HEK293 (cell line): ENCODE measurements around the gene SMCO4.
A peak's percentile ranks its signal among the peaks of the same experiment; 100 is the strongest.

Source experiments
- BCL11B ChIP-seq: fragments of 450-650 bp; formaldehyde crosslinking; IDR thresholded peaks from 2 replicates; pipeline ENCODE4 v1.5.1; 2016; ENCODE audit warnings: low read depth, missing biosample characterization, missing genetic modification characterization
- EGR2 ChIP-seq: fragments of 450-650 bp; formaldehyde crosslinking; IDR thresholded peaks from 2 replicates; pipeline ENCODE4 v1.5.1; 2016; ENCODE audit warnings: low read depth, missing biosample characterization, missing genetic modification characterization
- GLI2 ChIP-seq: fragments of 450-650 bp; formaldehyde crosslinking; IDR thresholded peaks from 2 replicates; pipeline ENCODE4; 2017; ENCODE audit warnings: missing biosample characterization, missing genetic modification characterization, low read depth, borderline replicate concordance
- HOXA7 ChIP-seq: sonication (generic); formaldehyde crosslinking; IDR thresholded peaks from 2 replicates; pipeline ENCODE4 v1.8.1; 2022; ENCODE audit warnings: missing genetic modification reagents, borderline replicate concordance
- HOXC10 ChIP-seq: sonication (generic); formaldehyde crosslinking; IDR thresholded peaks from 2 replicates; pipeline ENCODE4 v1.8.1; 2023; ENCODE audit warnings: mild to moderate bottlenecking, missing genetic modification reagents
- SCRT1 ChIP-seq: fragments of 450-650 bp; formaldehyde crosslinking; IDR thresholded peaks from 2 replicates; pipeline ENCODE4 v1.5.1; 2016; ENCODE audit warnings: missing biosample characterization, missing genetic modification characterization, borderline replicate concordance
- SCRT2 ChIP-seq: fragments of 450-650 bp; formaldehyde crosslinking; IDR thresholded peaks from 2 replicates; pipeline ENCODE4 v1.5.1; 2016; ENCODE audit warnings: missing biosample characterization, missing genetic modification characterization
- SP7 ChIP-seq: fragments of 450-650 bp; formaldehyde crosslinking; IDR thresholded peaks from 2 replicates; pipeline ENCODE4 v1.5.1; 2016; ENCODE audit warnings: missing biosample characterization, missing genetic modification characterization
- YY1 ChIP-seq: fragments of 450-650 bp; formaldehyde crosslinking; IDR thresholded peaks from 2 replicates; pipeline ENCODE4 v1.5.1; 2018; ENCODE audit warnings: missing biosample characterization, missing genetic modification characterization
- YY2 ChIP-seq: fragments of 450-650 bp; formaldehyde crosslinking; IDR thresholded peaks from 2 replicates; pipeline ENCODE4 v1.5.1; 2016; ENCODE audit warnings: missing biosample characterization, missing genetic modification characterization
- ZFP69B ChIP-seq: fragments of 450-650 bp; formaldehyde crosslinking; IDR thresholded peaks from 2 replicates; pipeline ENCODE4 v1.5.1; 2016; ENCODE audit warnings: missing biosample characterization, missing genetic modification characterization
- ZNF169 ChIP-seq: fragments of 450-650 bp; formaldehyde crosslinking; IDR thresholded peaks from 2 replicates; pipeline ENCODE4 v1.5.1; 2016; ENCODE audit warnings: missing biosample characterization, missing genetic modification characterization
- ZNF174 ChIP-seq: fragments of 450-650 bp; formaldehyde crosslinking; IDR thresholded peaks from 2 replicates; pipeline ENCODE4 v1.5.0; 2017; ENCODE audit warnings: missing biosample characterization, mild to moderate bottlenecking, missing genetic modification characterization
- ZNF175 ChIP-seq: fragments of 450-650 bp; formaldehyde crosslinking; IDR thresholded peaks from 2 replicates; pipeline ENCODE4 v1.5.1; 2016; ENCODE audit warnings: missing biosample characterization, missing genetic modification characterization
- ZNF239 ChIP-seq: fragments of 450-650 bp; formaldehyde crosslinking; IDR thresholded peaks from 2 replicates; pipeline ENCODE4 v1.5.1; 2016; ENCODE audit warnings: missing biosample characterization, missing genetic modification characterization
- ZNF311 ChIP-seq: fragments of 450-650 bp; formaldehyde crosslinking; IDR thresholded peaks from 2 replicates; pipeline ENCODE4 v1.5.1; 2017; ENCODE audit warnings: missing biosample characterization, missing genetic modification characterization, borderline replicate concordance
- ZNF350 ChIP-seq: fragments of 450-650 bp; formaldehyde crosslinking; IDR thresholded peaks from 2 replicates; pipeline ENCODE4 v1.5.0; 2017; ENCODE audit warnings: missing biosample characterization, mild to moderate bottlenecking, missing genetic modification characterization
- ZNF558 ChIP-seq: fragments of 450-650 bp; formaldehyde crosslinking; IDR thresholded peaks from 2 replicates; pipeline ENCODE4 v1.5.1; 2016; ENCODE audit warnings: missing biosample characterization, missing genetic modification characterization
- ZNF560 ChIP-seq: fragments of 450-650 bp; formaldehyde crosslinking; IDR thresholded peaks from 2 replicates; pipeline ENCODE4 v1.5.1; 2017; ENCODE audit warnings: missing biosample characterization, missing genetic modification characterization, borderline replicate concordance
- ZNF624 ChIP-seq: fragments of 450-650 bp; formaldehyde crosslinking; IDR thresholded peaks from 2 replicates; pipeline ENCODE4 v1.5.1; 2017; ENCODE audit warnings: missing biosample characterization, missing genetic modification characterization
- ZNF670 ChIP-seq: fragments of 450-650 bp; formaldehyde crosslinking; IDR thresholded peaks from 2 replicates; pipeline ENCODE4 v1.5.1; 2016; ENCODE audit warnings: missing biosample characterization, missing genetic modification characterization, low read depth
- ZNF677 ChIP-seq: fragments of 450-650 bp; IDR thresholded peaks from 2 replicates; pipeline ENCODE4 v1.5.0; 2018; ENCODE audit warnings: missing biosample characterization, mild to moderate bottlenecking, missing genetic modification characterization, moderate library complexity
- ZNF747 ChIP-seq: fragments of 450-650 bp; formaldehyde crosslinking; IDR thresholded peaks from 2 replicates; pipeline ENCODE4 v1.5.1; 2016; ENCODE audit warnings: missing biosample characterization, missing genetic modification characterization
- ZSCAN16 ChIP-seq: fragments of 450-650 bp; formaldehyde crosslinking; IDR thresholded peaks from 2 replicates; pipeline ENCODE4 v1.5.1; 2016; ENCODE audit warnings: missing biosample characterization, missing genetic modification characterization
- ZXDB ChIP-seq: fragments of 450-650 bp; formaldehyde crosslinking; IDR thresholded peaks from 2 replicates; pipeline ENCODE4 v1.5.1; 2016; ENCODE audit warnings: missing biosample characterization, missing genetic modification characterization
- TF ChIP-seq, protein P1 (sequence below): fragments of 450-650 bp; formaldehyde crosslinking; IDR thresholded peaks from 2 replicates; pipeline ENCODE4 v1.5.1; 2017; ENCODE audit warnings: missing biosample characterization, missing genetic modification characterization
- TF ChIP-seq, protein P2 (sequence below): fragments of 450-650 bp; formaldehyde crosslinking; IDR thresholded peaks from 2 replicates; pipeline ENCODE4 v1.5.1; 2016; ENCODE audit warnings: missing biosample characterization, missing genetic modification characterization
- TF ChIP-seq, protein P3 (sequence below): fragments of 450-650 bp; formaldehyde crosslinking; optimal IDR thresholded peaks from 2 replicates; pipeline ENCODE3; 2016; ENCODE audit warnings: missing biosample characterization, mild to moderate bottlenecking, missing genetic modification characterization
- TF ChIP-seq, protein P4 (sequence below): fragments of 450-650 bp; formaldehyde crosslinking; IDR thresholded peaks from 2 replicates; pipeline ENCODE4 v1.5.1; 2016; ENCODE audit warnings: missing biosample characterization, missing genetic modification characterization, borderline replicate concordance
- TF ChIP-seq, protein P5 (sequence below): fragments of 450-650 bp; formaldehyde crosslinking; IDR thresholded peaks from 2 replicates; pipeline ENCODE4 v1.5.1; 2016; ENCODE audit warnings: missing biosample characterization, missing genetic modification characterization

The SMCO4 gene

GRCh38 chr11:93541884-93542810, 1.0 kb downstream of the SMCO4 start (continued):
- TF ChIP-seq HOXA7 = no peak
- TF ChIP-seq YY2 (tag by site-specific recombination) = no peak
- TF ChIP-seq ZNF624 (tag by site-specific recombination) = no peak
- TF ChIP-seq, protein P1, sequence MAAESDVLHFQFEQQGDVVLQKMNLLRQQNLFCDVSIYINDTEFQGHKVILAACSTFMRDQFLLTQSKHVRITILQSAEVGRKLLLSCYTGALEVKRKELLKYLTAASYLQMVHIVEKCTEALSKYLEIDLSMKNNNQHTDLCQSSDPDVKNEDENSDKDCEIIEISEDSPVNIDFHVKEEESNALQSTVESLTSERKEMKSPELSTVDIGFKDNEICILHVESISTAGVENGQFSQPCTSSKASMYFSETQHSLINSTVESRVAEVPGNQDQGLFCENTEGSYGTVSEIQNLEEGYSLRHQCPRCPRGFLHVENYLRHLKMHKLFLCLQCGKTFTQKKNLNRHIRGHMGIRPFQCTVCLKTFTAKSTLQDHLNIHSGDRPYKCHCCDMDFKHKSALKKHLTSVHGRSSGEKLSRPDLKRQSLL (tag by site-specific recombination) = no peak
- TF ChIP-seq HOXC10 (CRISPR knock-in tag) = no peak
- no peak for TF ChIP-seq SP7 (tag by site-specific recombination)
- TF ChIP-seq ZNF175 (tag by site-specific recombination) = no peak
- TF ChIP-seq ZNF558 (tag by site-specific recombination) = no peak
- peak; percentile 78 for TF ChIP-seq SCRT2 (tag by site-specific recombination)
- no peak for TF ChIP-seq ZNF311 (tag by site-specific recombination)
- TF ChIP-seq GLI2 (tag by site-specific recombination) = no peak
- TF ChIP-seq ZNF239 (tag by site-specific recombination) = no peak
- no peak for TF ChIP-seq ZNF350 (tag by site-specific recombination)
- TF ChIP-seq ZNF677 (tag by site-specific recombination) = no peak
- no peak for TF ChIP-seq SCRT1 (tag by site-specific recombination)
- TF ChIP-seq ZNF670 = no peak
- no peak for TF ChIP-seq ZNF747 (tag by site-specific recombination)
- TF ChIP-seq, protein P2, sequence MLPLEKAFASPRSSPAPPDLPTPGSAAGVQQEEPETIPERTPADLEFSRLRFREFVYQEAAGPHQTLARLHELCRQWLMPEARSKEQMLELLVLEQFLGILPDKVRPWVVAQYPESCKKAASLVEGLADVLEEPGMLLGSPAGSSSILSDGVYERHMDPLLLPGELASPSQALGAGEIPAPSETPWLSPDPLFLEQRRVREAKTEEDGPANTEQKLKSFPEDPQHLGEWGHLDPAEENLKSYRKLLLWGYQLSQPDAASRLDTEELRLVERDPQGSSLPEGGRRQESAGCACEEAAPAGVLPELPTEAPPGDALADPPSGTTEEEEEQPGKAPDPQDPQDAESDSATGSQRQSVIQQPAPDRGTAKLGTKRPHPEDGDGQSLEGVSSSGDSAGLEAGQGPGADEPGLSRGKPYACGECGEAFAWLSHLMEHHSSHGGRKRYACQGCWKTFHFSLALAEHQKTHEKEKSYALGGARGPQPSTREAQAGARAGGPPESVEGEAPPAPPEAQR (tag by site-specific recombination) = no peak
- TF ChIP-seq, protein P3, sequence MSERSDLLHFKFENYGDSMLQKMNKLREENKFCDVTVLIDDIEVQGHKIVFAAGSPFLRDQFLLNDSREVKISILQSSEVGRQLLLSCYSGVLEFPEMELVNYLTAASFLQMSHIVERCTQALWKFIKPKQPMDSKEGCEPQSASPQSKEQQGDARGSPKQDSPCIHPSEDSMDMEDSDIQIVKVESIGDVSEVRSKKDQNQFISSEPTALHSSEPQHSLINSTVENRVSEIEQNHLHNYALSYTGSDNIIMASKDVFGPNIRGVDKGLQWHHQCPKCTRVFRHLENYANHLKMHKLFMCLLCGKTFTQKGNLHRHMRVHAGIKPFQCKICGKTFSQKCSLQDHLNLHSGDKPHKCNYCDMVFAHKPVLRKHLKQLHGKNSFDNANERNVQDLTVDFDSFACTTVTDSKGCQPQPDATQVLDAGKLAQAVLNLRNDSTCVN (tag by site-specific recombination) = no peak
- TF ChIP-seq, protein P4, sequence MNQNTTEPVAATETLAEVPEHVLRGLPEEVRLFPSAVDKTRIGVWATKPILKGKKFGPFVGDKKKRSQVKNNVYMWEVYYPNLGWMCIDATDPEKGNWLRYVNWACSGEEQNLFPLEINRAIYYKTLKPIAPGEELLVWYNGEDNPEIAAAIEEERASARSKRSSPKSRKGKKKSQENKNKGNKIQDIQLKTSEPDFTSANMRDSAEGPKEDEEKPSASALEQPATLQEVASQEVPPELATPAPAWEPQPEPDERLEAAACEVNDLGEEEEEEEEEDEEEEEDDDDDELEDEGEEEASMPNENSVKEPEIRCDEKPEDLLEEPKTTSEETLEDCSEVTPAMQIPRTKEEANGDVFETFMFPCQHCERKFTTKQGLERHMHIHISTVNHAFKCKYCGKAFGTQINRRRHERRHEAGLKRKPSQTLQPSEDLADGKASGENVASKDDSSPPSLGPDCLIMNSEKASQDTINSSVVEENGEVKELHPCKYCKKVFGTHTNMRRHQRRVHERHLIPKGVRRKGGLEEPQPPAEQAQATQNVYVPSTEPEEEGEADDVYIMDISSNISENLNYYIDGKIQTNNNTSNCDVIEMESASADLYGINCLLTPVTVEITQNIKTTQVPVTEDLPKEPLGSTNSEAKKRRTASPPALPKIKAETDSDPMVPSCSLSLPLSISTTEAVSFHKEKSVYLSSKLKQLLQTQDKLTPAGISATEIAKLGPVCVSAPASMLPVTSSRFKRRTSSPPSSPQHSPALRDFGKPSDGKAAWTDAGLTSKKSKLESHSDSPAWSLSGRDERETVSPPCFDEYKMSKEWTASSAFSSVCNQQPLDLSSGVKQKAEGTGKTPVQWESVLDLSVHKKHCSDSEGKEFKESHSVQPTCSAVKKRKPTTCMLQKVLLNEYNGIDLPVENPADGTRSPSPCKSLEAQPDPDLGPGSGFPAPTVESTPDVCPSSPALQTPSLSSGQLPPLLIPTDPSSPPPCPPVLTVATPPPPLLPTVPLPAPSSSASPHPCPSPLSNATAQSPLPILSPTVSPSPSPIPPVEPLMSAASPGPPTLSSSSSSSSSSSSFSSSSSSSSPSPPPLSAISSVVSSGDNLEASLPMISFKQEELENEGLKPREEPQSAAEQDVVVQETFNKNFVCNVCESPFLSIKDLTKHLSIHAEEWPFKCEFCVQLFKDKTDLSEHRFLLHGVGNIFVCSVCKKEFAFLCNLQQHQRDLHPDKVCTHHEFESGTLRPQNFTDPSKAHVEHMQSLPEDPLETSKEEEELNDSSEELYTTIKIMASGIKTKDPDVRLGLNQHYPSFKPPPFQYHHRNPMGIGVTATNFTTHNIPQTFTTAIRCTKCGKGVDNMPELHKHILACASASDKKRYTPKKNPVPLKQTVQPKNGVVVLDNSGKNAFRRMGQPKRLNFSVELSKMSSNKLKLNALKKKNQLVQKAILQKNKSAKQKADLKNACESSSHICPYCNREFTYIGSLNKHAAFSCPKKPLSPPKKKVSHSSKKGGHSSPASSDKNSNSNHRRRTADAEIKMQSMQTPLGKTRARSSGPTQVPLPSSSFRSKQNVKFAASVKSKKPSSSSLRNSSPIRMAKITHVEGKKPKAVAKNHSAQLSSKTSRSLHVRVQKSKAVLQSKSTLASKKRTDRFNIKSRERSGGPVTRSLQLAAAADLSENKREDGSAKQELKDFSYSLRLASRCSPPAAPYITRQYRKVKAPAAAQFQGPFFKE (tag by site-specific recombination) = no peak
- peak; percentile 70 for TF ChIP-seq EGR2 (tag by site-specific recombination)
- TF ChIP-seq ZSCAN16 (tag by site-specific recombination) = no peak
- no peak for TF ChIP-seq ZNF560 (tag by site-specific recombination)
- TF ChIP-seq ZXDB = no peak
- TF ChIP-seq, protein P5, sequence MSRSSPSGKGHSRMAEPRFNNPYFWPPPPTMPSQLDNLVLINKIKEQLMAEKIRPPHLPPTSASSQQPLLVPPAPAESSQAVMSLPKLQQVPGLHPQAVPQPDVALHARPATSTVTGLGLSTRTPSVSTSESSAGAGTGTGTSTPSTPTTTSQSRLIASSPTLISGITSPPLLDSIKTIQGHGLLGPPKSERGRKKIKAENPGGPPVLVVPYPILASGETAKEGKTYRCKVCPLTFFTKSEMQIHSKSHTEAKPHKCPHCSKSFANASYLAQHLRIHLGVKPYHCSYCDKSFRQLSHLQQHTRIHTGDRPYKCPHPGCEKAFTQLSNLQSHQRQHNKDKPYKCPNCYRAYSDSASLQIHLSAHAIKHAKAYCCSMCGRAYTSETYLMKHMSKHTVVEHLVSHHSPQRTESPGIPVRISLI (tag by site-specific recombination) = peak; percentile 63; the same call in 1 of the 2 replicates
- no peak for TF ChIP-seq ZNF169 (tag by site-specific recombination)
- TF ChIP-seq ZFP69B (tag by site-specific recombination) = no peak
- no peak for TF ChIP-seq YY1
- no peak for TF ChIP-seq ZNF174 (tag by site-specific recombination)
- no peak for TF ChIP-seq BCL11B (tag by site-specific recombination)
